ENCODE data around the gene COL6A2.
"Not testable (repeated sequence)": the region's sequence is repeated elsewhere in the genome, so short reads cannot be mapped to it uniquely, and the experiment has no call there.

COL6A2 gene

GRCh38 chr21:46079352-46080170 is 18.4 kb upstream of the COL6A2 start:
- DNase-seq = no peak

GRCh38 chr21:46080171-46081021 is 17.5 kb upstream of the COL6A2 start:
- no peak for DNase-seq

GRCh38 chr21:46081022-46081861 is 16.7 kb upstream of the COL6A2 start:
- DNase-seq = no peak

- DNase-seq = no peak
Measured at GRCh38 chr21:46081862-46082712, 15.8 kb upstream of the COL6A2 start.

GRCh38 chr21:46082713-46082962 is 15.3 kb upstream of the COL6A2 start:
- DNase-seq = no peak

GRCh38 chr21:46082963-46083790 is 14.7 kb upstream of the COL6A2 start:
- DNase-seq = no peak

GRCh38 chr21:46083791-46084561 is 13.9 kb upstream of the COL6A2 start:
- DNase-seq = no peak

GRCh38 chr21:46084709-46085108 is 13.2 kb upstream of the COL6A2 start:
- no peak for DNase-seq

- not testable (repeated sequence) for DNase-seq
Measured at GRCh38 chr21:46085259-46085658, 12.7 kb upstream of the COL6A2 start.

GRCh38 chr21:46087641-46088040 is 10.3 kb upstream of the COL6A2 start:
- DNase-seq = no peak

GRCh38 chr21:46088189-46088588 is 9.7 kb upstream of the COL6A2 start:
- no peak for DNase-seq

- DNase-seq = no peak
Measured at GRCh38 chr21:46089285-46089684, 8.6 kb upstream of the COL6A2 start.

- DNase-seq = no peak
Measured at GRCh38 chr21:46091118-46091517, 6.8 kb upstream of the COL6A2 start.

GRCh38 chr21:46091631-46092025 is 6.3 kb upstream of the COL6A2 start:
- no peak for DNase-seq

GRCh38 chr21:46092026-46092764 is 5.7 kb upstream of the COL6A2 start:
- no peak for DNase-seq

GRCh38 chr21:46092811-46093667 is 4.9 kb upstream of the COL6A2 start:
- no peak for DNase-seq

GRCh38 chr21:46093668-46094400 is 4.1 kb upstream of the COL6A2 start:
- DNase-seq = peak in 1 of 2 donors; percentile 40

GRCh38 chr21:46094401-46095082 is 3.4 kb upstream of the COL6A2 start:
- DNase-seq = no peak

Data from CD4-positive, alpha-beta T cell treated with Interferon alpha-2 for 1 hour (primary cell).